HepG2 (cell line): ENCODE data around the gene NUDT9. TPM values are rescaled to one million over a fixed set of nuclear protein-coding genes. Genes with fewer than 3 reads are reported as not detected.

ENCODE experiments used
- POLR2G ChIP-seq: fragments of 200-400 bp; formaldehyde crosslinking; IDR thresholded peaks from 2 replicates; pipeline ENCODE4 v1.6.1; 2018; ENCODE audit warnings: mild to moderate bottlenecking, low read depth, low read length, moderate library complexity
- RFXAP ChIP-seq: sonication (generic); formaldehyde crosslinking; IDR thresholded peaks from 2 replicates; pipeline ENCODE4 v1.4.0; 2020; ENCODE audit warnings: missing genetic modification reagents, borderline replicate concordance
- ZNF101 ChIP-seq: sonication (generic); formaldehyde crosslinking; IDR thresholded peaks from 2 replicates; pipeline ENCODE4 v1.4.0; 2020; ENCODE audit warnings: mild to moderate bottlenecking, low read depth, missing genetic modification reagents, borderline replicate concordance
- ZNF713 ChIP-seq: sonication (generic); formaldehyde crosslinking; IDR thresholded peaks from 2 replicates; pipeline ENCODE4 v1.4.0; 2020; ENCODE audit warnings: mild to moderate bottlenecking, missing genetic modification reagents
- polyA plus RNA-seq, 8 experiments: library from polyadenylated mRNA; depleted of rRNA in 3 of 8; stranded (reverse) in 7 of 8; unstranded in 1 of 8; fragments of >200 nt; fragmentation: Illumina TruSeq in 4 of 8; extraction: Trizol in 4 of 8; gene quantifications; 2 replicates each; pipeline versions ENCODE4 v1.2.1 to v1.2.3, GENCODE V29; 2011 to 2016; ENCODE audit warnings: low read depth in 4 of 8, missing spikeins in 1 of 8, mixed read lengths in 1 of 8; ENCODE audit not compliant: insufficient read depth in 1 of 8
- total RNA-seq, 5 experiments: library from RNA; depleted of rRNA; stranded (reverse); fragments of >200 nt; fragmentation: Illumina TruSeq; extraction: Trizol; gene quantifications; 2 replicates each; pipeline ENCODE4 v1.2.3, GENCODE V29; 2016; ENCODE audit warnings: low read depth in 1 of 5
- TF ChIP-seq, protein P1 (sequence below): sonication (generic); formaldehyde crosslinking; IDR thresholded peaks from 2 replicates; pipeline ENCODE4 v1.5.1; 2020; ENCODE audit warnings: mild to moderate bottlenecking, missing genetic modification reagents, moderate library complexity
- TF ChIP-seq, protein P2 (sequence below): sonication (generic); formaldehyde crosslinking; IDR thresholded peaks from 2 replicates; pipeline ENCODE4 v1.4.0; 2020; ENCODE audit warnings: mild to moderate bottlenecking, missing genetic modification reagents
- TF ChIP-seq, protein P3 (sequence below): sonication (generic); formaldehyde crosslinking; conservative IDR thresholded peaks from 2 replicates; pipeline ENCODE4 v1.4.0; 2020; ENCODE audit warnings: mild to moderate bottlenecking, missing genetic modification reagents, moderate library complexity
- TF ChIP-seq, protein P4 (sequence below): sonication (generic); formaldehyde crosslinking; IDR thresholded peaks from 2 replicates; pipeline ENCODE4 v1.4.0; 2020; ENCODE audit warnings: missing genetic modification reagents

NUDT9 gene
- total and polyA plus RNA-seq, 2 of the 13 experiments (the other 11 are each of a cell fraction or from before 2014, with no cell fraction given) = 10.4 to 12.3 TPM

DNA sequence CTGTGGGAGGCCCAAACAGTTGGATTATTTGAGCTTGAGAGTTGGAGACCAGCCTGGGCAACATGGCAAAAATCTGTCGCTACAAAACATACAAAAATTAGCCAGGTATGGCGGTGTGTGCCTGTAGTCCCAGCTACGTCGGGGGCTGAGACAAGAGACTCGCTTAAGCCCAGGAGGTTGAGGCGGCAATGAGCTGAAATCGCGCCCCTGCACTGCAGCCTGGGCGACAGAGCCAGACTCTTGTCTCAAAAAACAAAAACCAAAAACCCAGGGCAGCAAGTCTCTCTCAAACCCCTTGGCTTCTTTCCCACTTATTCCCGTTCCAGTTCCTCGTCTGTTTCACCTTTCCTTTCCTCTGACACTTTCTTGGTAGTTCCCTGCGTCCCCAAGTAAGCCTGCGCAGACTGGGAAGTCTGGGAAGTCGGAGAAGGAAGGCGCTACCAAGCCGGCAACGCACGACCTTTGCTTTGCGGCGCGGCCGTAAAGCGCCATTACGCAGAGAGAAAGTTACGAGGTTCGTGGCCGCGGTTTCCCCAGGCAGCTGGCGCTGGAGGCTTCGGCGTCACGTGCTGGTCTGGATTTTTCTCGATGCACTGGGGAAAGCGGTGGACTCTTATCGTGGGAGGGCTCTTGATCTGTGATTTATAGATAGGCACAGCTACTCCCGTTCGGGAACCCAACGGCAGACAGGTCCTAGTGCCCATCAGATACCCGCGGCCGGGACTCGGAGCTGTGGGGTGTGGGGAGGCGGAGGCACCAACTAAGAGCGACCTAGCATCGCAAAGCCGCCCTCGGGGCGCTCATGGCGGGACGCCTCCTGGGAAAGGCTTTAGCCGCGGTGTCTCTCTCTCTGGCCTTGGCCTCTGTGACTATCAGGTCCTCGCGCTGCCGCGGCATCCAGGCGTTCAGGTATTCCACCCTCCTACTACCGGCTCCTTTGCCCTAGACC lies at the start of gene NUDT9 (continued):
- TF ChIP-seq, protein P1, sequence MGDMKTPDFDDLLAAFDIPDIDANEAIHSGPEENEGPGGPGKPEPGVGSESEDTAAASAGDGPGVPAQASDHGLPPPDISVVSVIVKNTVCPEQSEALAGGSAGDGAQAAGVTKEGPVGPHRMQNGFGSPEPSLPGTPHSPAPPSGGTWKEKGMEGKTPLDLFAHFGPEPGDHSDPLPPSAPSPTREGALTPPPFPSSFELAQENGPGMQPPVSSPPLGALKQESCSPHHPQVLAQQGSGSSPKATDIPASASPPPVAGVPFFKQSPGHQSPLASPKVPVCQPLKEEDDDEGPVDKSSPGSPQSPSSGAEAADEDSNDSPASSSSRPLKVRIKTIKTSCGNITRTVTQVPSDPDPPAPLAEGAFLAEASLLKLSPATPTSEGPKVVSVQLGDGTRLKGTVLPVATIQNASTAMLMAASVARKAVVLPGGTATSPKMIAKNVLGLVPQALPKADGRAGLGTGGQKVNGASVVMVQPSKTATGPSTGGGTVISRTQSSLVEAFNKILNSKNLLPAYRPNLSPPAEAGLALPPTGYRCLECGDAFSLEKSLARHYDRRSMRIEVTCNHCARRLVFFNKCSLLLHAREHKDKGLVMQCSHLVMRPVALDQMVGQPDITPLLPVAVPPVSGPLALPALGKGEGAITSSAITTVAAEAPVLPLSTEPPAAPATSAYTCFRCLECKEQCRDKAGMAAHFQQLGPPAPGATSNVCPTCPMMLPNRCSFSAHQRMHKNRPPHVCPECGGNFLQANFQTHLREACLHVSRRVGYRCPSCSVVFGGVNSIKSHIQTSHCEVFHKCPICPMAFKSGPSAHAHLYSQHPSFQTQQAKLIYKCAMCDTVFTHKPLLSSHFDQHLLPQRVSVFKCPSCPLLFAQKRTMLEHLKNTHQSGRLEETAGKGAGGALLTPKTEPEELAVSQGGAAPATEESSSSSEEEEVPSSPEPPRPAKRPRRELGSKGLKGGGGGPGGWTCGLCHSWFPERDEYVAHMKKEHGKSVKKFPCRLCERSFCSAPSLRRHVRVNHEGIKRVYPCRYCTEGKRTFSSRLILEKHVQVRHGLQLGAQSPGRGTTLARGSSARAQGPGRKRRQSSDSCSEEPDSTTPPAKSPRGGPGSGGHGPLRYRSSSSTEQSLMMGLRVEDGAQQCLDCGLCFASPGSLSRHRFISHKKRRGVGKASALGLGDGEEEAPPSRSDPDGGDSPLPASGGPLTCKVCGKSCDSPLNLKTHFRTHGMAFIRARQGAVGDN (CRISPR knock-in tag) = peak; percentile 98
- peak; percentile 94 for TF ChIP-seq POLR2G
- TF ChIP-seq, protein P2, sequence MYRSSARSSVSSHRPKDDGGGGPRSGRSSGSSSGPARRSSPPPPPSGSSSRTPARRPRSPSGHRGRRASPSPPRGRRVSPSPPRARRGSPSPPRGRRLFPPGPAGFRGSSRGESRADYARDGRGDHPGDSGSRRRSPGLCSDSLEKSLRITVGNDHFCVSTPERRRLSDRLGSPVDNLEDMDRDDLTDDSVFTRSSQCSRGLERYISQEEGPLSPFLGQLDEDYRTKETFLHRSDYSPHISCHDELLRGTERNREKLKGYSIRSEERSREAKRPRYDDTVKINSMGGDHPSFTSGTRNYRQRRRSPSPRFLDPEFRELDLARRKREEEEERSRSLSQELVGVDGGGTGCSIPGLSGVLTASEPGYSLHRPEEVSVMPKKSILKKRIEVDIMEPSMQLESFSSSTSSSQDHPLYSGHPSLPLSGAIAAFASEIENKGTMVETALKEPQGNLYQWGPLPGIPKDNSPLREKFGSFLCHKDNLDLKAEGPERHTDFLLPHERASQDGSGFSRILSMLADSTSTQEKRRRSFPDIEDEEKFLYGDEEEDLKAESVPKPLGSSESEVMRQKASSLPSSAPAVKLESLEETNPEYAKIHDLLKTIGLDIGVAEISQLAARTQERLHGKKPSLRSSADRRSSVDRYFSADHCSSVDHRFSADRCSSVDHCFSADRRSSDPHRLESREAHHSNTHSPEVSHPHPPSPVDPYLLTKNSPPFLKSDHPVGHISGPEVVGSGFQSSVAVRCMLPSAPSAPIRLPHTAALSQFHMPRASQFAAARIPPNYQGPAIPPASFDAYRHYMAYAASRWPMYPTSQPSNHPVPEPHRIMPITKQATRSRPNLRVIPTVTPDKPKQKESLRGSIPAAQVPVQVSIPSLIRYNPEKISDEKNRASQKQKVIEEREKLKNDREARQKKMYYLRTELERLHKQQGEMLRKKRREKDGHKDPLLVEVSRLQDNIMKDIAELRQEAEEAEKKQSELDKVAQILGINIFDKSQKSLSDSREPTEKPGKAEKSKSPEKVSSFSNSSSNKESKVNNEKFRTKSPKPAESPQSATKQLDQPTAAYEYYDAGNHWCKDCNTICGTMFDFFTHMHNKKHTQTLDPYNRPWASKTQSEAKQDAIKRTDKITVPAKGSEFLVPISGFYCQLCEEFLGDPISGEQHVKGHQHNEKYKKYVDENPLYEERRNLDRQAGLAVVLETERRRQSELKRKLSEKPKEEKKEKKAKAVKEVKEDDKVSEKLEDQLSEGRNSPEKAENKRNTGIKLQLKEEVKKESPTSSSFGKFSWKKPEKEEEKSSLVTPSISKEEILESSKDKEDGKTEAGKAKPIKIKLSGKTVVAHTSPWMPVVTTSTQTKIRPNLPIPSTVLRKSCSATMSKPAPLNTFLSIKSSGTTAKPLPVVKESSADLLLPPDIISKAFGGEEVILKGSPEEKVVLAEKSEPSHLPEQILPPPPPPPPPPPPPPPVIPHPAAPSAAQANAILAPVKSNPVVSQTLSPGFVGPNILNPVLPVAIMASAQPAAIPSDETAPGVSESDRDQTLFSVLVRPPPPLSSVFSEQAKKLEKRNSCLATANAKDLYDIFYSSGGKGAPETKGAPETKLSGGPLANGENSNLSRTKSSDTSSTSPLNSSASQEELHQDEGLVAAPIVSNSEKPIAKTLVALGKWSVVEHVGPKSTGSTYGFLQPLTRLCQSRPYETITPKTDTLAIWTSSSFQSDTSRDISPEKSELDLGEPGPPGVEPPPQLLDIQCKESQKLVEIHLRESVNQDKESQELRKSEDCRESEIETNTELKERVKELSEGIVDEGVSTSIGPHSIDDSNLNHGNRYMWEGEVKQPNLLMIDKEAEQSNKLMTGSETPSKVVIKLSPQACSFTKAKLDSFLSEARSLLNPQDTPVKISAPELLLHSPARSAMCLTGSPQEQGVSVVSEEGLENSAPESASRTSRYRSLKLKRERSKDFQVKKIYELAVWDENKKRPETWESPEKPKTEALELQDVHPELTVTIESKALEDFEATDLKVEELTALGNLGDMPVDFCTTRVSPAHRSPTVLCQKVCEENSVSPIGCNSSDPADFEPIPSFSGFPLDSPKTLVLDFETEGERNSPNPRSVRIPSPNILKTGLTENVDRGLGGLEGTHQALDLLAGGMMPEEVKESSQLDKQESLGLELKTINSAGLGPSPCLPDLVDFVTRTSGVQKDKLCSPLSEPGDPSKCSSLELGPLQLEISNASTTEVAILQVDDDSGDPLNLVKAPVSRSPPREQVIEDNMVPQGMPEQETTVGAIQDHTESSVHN (CRISPR knock-in tag) = peak; percentile 88; the same call in 1 of the 2 replicates
- TF ChIP-seq RFXAP (CRISPR knock-in tag) = peak; percentile 86; the same call in 1 of the 2 replicates
- no peak for TF ChIP-seq ZNF713 (CRISPR knock-in tag)
- TF ChIP-seq, protein P3, sequence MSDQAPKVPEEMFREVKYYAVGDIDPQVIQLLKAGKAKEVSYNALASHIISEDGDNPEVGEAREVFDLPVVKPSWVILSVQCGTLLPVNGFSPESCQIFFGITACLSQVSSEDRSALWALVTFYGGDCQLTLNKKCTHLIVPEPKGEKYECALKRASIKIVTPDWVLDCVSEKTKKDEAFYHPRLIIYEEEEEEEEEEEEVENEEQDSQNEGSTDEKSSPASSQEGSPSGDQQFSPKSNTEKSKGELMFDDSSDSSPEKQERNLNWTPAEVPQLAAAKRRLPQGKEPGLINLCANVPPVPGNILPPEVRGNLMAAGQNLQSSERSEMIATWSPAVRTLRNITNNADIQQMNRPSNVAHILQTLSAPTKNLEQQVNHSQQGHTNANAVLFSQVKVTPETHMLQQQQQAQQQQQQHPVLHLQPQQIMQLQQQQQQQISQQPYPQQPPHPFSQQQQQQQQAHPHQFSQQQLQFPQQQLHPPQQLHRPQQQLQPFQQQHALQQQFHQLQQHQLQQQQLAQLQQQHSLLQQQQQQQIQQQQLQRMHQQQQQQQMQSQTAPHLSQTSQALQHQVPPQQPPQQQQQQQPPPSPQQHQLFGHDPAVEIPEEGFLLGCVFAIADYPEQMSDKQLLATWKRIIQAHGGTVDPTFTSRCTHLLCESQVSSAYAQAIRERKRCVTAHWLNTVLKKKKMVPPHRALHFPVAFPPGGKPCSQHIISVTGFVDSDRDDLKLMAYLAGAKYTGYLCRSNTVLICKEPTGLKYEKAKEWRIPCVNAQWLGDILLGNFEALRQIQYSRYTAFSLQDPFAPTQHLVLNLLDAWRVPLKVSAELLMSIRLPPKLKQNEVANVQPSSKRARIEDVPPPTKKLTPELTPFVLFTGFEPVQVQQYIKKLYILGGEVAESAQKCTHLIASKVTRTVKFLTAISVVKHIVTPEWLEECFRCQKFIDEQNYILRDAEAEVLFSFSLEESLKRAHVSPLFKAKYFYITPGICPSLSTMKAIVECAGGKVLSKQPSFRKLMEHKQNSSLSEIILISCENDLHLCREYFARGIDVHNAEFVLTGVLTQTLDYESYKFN (CRISPR knock-in tag) = peak; percentile 59
- TF ChIP-seq, protein P4, sequence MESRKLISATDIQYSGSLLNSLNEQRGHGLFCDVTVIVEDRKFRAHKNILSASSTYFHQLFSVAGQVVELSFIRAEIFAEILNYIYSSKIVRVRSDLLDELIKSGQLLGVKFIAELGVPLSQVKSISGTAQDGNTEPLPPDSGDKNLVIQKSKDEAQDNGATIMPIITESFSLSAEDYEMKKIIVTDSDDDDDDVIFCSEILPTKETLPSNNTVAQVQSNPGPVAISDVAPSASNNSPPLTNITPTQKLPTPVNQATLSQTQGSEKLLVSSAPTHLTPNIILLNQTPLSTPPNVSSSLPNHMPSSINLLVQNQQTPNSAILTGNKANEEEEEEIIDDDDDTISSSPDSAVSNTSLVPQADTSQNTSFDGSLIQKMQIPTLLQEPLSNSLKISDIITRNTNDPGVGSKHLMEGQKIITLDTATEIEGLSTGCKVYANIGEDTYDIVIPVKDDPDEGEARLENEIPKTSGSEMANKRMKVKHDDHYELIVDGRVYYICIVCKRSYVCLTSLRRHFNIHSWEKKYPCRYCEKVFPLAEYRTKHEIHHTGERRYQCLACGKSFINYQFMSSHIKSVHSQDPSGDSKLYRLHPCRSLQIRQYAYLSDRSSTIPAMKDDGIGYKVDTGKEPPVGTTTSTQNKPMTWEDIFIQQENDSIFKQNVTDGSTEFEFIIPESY (CRISPR knock-in tag) = no peak
- no peak for TF ChIP-seq ZNF101 (CRISPR knock-in tag)
